HepG2 (cell line): Measurements from ENCODE around the gene SKI. TPM values are rescaled to one million over a fixed set of nuclear protein-coding genes. Genes with fewer than 3 reads are reported as not detected.

Source experiments
- ATAC-seq: fragments of 200-7000 bp; cut with Tn5 transposase; 3 replicates; pipeline ENCODE4 v1.9.1; 2020; ENCODE audit warnings: mild to moderate bottlenecking, moderate library complexity
- BruUV-seq: library from RNA; stranded (reverse); fragments of 400-500 nt; replicated peaks from 2 replicates; lab custom pipeline; 2021; lab: Mats Ljungman, UMichigan
- CTCF ChIA-PET: fragments of 300-600 bp; formaldehyde crosslinking; extraction: SDS; loops from one replicate; lab custom pipeline; 2021; ENCODE audit warnings: low total read pairs, inconsistent platforms, low intra/inter-chr PET ratio; lab: Yijun Ruan, JAX
- POLR2A ChIA-PET: fragments of 350-600 bp; sonication (Branson Sonifier 250); formaldehyde crosslinking; loops from one replicate; lab custom pipeline; 2020; ENCODE audit warnings: antibody characterized with exemption, inconsistent platforms; lab: Yijun Ruan, JAX
- DNase-seq: peaks from one replicate; pipeline ENCODE4 v3.0.0-alpha.2; 2015; ENCODE audit warnings: low spot score
- FAIRE-seq: peaks from 3 replicates; lab custom pipeline; 2011; peaks lifted over from hg19 to GRCh38; lab: Jason Lieb, UNC
- H2AFZ ChIP-seq: one replicate; pipeline ENCODE4 v1.6.1; 2011; ENCODE audit warnings: low read length, inconsistent platforms
- H3K27ac ChIP-seq: fragments of 300-600 bp; 3 replicates; pipeline ENCODE4 v1.8.0; 2011; ENCODE audit warnings: mixed run types, mild to moderate bottlenecking, mixed read lengths, low read length, inconsistent platforms; ENCODE audit not compliant: insufficient read depth; ENCODE audit errors: extremely low read length
- H3K27me3 ChIP-seq, 2 experiments: fragments of 200-600 bp in 1 of 2; 2 replicates in 1 of 2; 3 replicates in 1 of 2; pipeline versions ENCODE4 v1.6.0 to v1.8.0; 2011; ENCODE audit warnings: low read length in 2 of 2, mild to moderate bottlenecking in 2 of 2, moderate library complexity in 2 of 2, inconsistent platforms in 1 of 2; ENCODE audit not compliant: insufficient read depth in 2 of 2, control insufficient read depth in 1 of 2
- H3K36me3 ChIP-seq, 2 experiments: fragments of 200-600 bp in 1 of 2; replicated peaks in 1 of 2; 2 replicates in 1 of 2; 3 replicates in 1 of 2; pipeline versions ENCODE4 v1.5.1 to v1.8.0; 2011; ENCODE audit warnings: low read length in 2 of 2, inconsistent platforms in 1 of 2; ENCODE audit not compliant: insufficient read depth in 2 of 2, control insufficient read depth in 1 of 2
- H3K4me1 ChIP-seq: 2 replicates; pipeline ENCODE4 v1.5.1; 2012; ENCODE audit warnings: low read length, inconsistent platforms; ENCODE audit not compliant: insufficient read depth
- H3K4me2 ChIP-seq: 2 replicates; pipeline ENCODE4 v1.6.0; 2011; ENCODE audit warnings: low read depth, low read length, inconsistent platforms
- H3K4me3 ChIP-seq, 3 experiments: fragments of 200-600 bp in 1 of 3; sonication (generic), shearing (Covaris generic) in 1 of 3; replicated peaks in 1 of 3; 2 replicates each; pipeline ENCODE4 v1.5.1; 2011 to 2016; ENCODE audit warnings: low read length in 3 of 3, inconsistent platforms in 2 of 3, low read depth in 2 of 3, mild to moderate bottlenecking in 2 of 3, control low read depth in 1 of 3, mixed read lengths in 1 of 3; ENCODE audit not compliant: insufficient read depth in 1 of 3
- H3K79me2 ChIP-seq: one replicate; pipeline ENCODE4 v1.6.1; 2011; ENCODE audit warnings: low read length, inconsistent platforms; ENCODE audit not compliant: insufficient read depth
- H3K9ac ChIP-seq: 2 replicates; pipeline ENCODE4 v1.6.0; 2011; ENCODE audit warnings: mild to moderate bottlenecking, low read depth, low read length, inconsistent platforms; ENCODE audit not compliant: insufficient read depth
- H3K9me3 ChIP-seq: 2 replicates; pipeline ENCODE4 v1.5.1; 2012; ENCODE audit warnings: mild to moderate bottlenecking, low read length
- H4K20me1 ChIP-seq: 2 replicates; pipeline ENCODE4 v1.6.0; 2011; ENCODE audit warnings: inconsistent platforms, mild to moderate bottlenecking, low read length, moderate library complexity; ENCODE audit not compliant: insufficient read depth
- CBX2 ChIP-seq, 2 experiments: fragments of 200-600 bp in 1 of 2; sonication (generic); formaldehyde crosslinking in 1 of 2; IDR thresholded peaks; 2 replicates each; pipeline versions ENCODE4 v1.7.0 to v1.8.1; 2018 to 2022; ENCODE audit warnings: low read depth in 2 of 2, low read length in 1 of 2, mild to moderate bottlenecking in 1 of 2, missing genetic modification reagents in 1 of 2
- GABPB1 ChIP-seq: IDR thresholded peaks from 2 replicates; pipeline ENCODE4 v1.6.1; 2016; ENCODE audit warnings: mild to moderate bottlenecking, missing genetic modification reagents, moderate library complexity, missing compliant biosample characterization
- HNRNPLL ChIP-seq: fragments of 200-400 bp; formaldehyde crosslinking; IDR thresholded peaks from 2 replicates; pipeline ENCODE4 v1.6.1; 2017; ENCODE audit warnings: mild to moderate bottlenecking, low read depth, low read length; ENCODE audit not compliant: poor library complexity, severe bottlenecking
- HOXA9 ChIP-seq: sonication (generic); formaldehyde crosslinking; IDR thresholded peaks from 2 replicates; pipeline ENCODE4 v1.8.1; 2022; ENCODE audit warnings: missing genetic modification reagents, mild to moderate bottlenecking, moderate library complexity, borderline replicate concordance
- HOXD1 ChIP-seq: sonication (generic); formaldehyde crosslinking; IDR thresholded peaks from 2 replicates; pipeline ENCODE4 v1.5.0; 2020; ENCODE audit warnings: missing genetic modification reagents
- MZF1 ChIP-seq: sonication (generic); formaldehyde crosslinking; IDR thresholded peaks from 2 replicates; pipeline ENCODE4 v1.8.1; 2023; ENCODE audit warnings: mild to moderate bottlenecking, missing genetic modification reagents, borderline replicate concordance
- NFIB ChIP-seq: sonication (generic); formaldehyde crosslinking; IDR thresholded peaks from 2 replicates; pipeline ENCODE4 v1.9.0; 2021; ENCODE audit warnings: missing genetic modification reagents, mild to moderate bottlenecking, borderline replicate concordance
- SAP130 ChIP-seq: IDR thresholded peaks from 2 replicates; pipeline ENCODE4 v1.6.1; 2016; ENCODE audit warnings: low read depth
- SKI ChIP-seq: fragments of 450-650 bp; IDR thresholded peaks from one replicate; pipeline ENCODE4 v1.6.1; 2018; ENCODE audit warnings: mild to moderate bottlenecking; ENCODE audit not compliant: partially characterized antibody
- SNAI1 ChIP-seq: sonication (generic); formaldehyde crosslinking; IDR thresholded peaks from 2 replicates; pipeline ENCODE4 v1.5.0; 2020; ENCODE audit warnings: mild to moderate bottlenecking, missing genetic modification reagents, borderline replicate concordance
- TEAD3 ChIP-seq: optimal IDR thresholded peaks from 2 replicates; pipeline ENCODE3; 2016; ENCODE audit warnings: borderline replicate concordance
- ZFAT ChIP-seq: sonication (generic); formaldehyde crosslinking; conservative IDR thresholded peaks from 2 replicates; pipeline ENCODE4 v1.8.1; 2023; ENCODE audit warnings: missing genetic modification reagents, inconsistent platforms
- ZFX ChIP-seq: sonication (generic); formaldehyde crosslinking; IDR thresholded peaks from 2 replicates; pipeline ENCODE4 v1.4.0; 2020; ENCODE audit warnings: mild to moderate bottlenecking, low read depth, missing genetic modification reagents, moderate library complexity
- ZNF724P ChIP-seq: sonication (generic); formaldehyde crosslinking; IDR thresholded peaks from 2 replicates; pipeline ENCODE4 v1.8.0; 2022; ENCODE audit warnings: missing genetic modification reagents, borderline replicate concordance
- ZNF790 ChIP-seq: sonication (generic); formaldehyde crosslinking; IDR thresholded peaks from 2 replicates; pipeline ENCODE4 v1.8.0; 2022; ENCODE audit warnings: missing genetic modification reagents, mild to moderate bottlenecking, borderline replicate concordance
- ZSCAN21 ChIP-seq: sonication (generic); formaldehyde crosslinking; IDR thresholded peaks from 2 replicates; pipeline ENCODE4 v1.8.0; 2022; ENCODE audit warnings: mild to moderate bottlenecking, missing genetic modification reagents, moderate library complexity, borderline replicate concordance
- WGBS: methylation state at CpG from one replicate; pipeline ENCODE4 v1.1.6; 2017; ENCODE audit warnings: low lambda C conversion rate; 5-methylcytosine and 5-hydroxymethylcytosine counted together
- in situ Hi-C: cut with HindIII; loops from 2 replicates; pipeline ENCODE4 v1.10.0; 2017; ENCODE audit warnings: low pct_unique_long_range_greater_than_20kb; ENCODE audit not compliant: extremely low pct_ligation_motif_present
- intact Hi-C: fragments of 100-400 bp; cut with micrococcal nuclease; formaldehyde crosslinking; loops from one replicate; pipeline ENCODE4 v1.10.0; 2022; ENCODE audit not compliant: unreplicated experiment
- polyA plus RNA-seq, 8 experiments: library from polyadenylated mRNA; depleted of rRNA in 3 of 8; stranded (reverse) in 7 of 8; unstranded in 1 of 8; fragments of >200 nt; fragmentation: Illumina TruSeq in 4 of 8; extraction: Trizol in 4 of 8; gene quantifications; 2 replicates each; pipeline versions ENCODE4 v1.2.1 to v1.2.3, GENCODE V29; 2011 to 2016; ENCODE audit warnings: low read depth in 4 of 8, missing spikeins in 1 of 8, mixed read lengths in 1 of 8; ENCODE audit not compliant: insufficient read depth in 1 of 8
- total RNA-seq, 5 experiments: library from RNA; depleted of rRNA; stranded (reverse); fragments of >200 nt; fragmentation: Illumina TruSeq; extraction: Trizol; gene quantifications; 2 replicates each; pipeline ENCODE4 v1.2.3, GENCODE V29; 2016; ENCODE audit warnings: low read depth in 1 of 5
- TF ChIP-seq, protein P1 (sequence below): sonication (generic); formaldehyde crosslinking; IDR thresholded peaks from 2 replicates; pipeline ENCODE4 v1.5.1; 2020; ENCODE audit warnings: missing genetic modification reagents, mild to moderate bottlenecking, borderline replicate concordance
- TF ChIP-seq, protein P2 (sequence below): sonication (generic); formaldehyde crosslinking; IDR thresholded peaks from 2 replicates; pipeline ENCODE4 v1.8.1; 2023; ENCODE audit warnings: mild to moderate bottlenecking, missing genetic modification reagents
- TF ChIP-seq, protein P3 (sequence below): sonication (generic); formaldehyde crosslinking; IDR thresholded peaks from 2 replicates; pipeline ENCODE4 v1.8.0; 2022; ENCODE audit warnings: missing genetic modification reagents, mild to moderate bottlenecking, borderline replicate concordance

Gene SKI
- total and polyA plus RNA-seq, 2 of the 13 experiments (the other 11 are each of a cell fraction or from before 2014, with no cell fraction given): 4.7 to 6.9 TPM

DNA sequence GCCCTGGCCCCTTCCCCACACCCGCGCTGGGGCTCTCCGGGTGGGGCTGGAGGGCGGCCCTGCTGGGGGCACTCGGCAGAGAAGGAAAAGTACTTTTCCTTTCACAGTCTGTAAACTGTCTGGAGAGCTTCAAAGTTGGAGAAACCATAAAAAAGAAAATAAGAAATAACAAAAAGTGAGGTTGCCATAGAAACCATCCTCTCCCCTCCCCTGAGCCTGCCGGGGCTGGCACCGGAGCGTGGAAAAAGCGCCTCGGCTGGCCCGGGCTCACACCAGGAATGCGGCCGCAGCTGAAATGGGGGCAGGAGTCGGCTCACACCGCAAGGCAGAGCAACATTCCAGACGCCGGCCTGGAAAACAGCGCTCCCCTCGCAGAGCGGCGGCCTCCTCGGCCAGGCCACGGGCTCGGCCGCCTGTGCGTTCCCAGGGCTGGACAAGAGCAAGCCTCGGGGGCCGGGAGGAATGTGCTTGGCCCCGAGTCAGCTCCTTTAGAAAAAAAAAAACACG is 94.0 kb downstream of the SKI start:
- H2AFZ ChIP-seq: no peak overlapping the region
- WGBS: 16% methylated on average over 17 of the region's 30 CpGs
- BruUV-seq: no TSS peak
- ChIA-PET CTCF (no interaction called here), POLR2A (no interaction called here)
- no peak overlapping the region for H3K9ac ChIP-seq
- in situ Hi-C loops: no loop called here
- H3K79me2 ChIP-seq: no peaks in the 10 kb centered on the region
- H3K4me2 ChIP-seq: peak overlapping the region; percentile 45
- ATAC-seq: peak; percentile 57
- no peaks in the 10 kb centered on the region for H4K20me1 ChIP-seq
- H3K9me3 ChIP-seq: no peaks in the 10 kb centered on the region
- H3K4me1 ChIP-seq: peaks cover 28% of the 10 kb centered on the region
- peaks cover 21 to 78% of the 10 kb centered on the region in 2 experiments for H3K27me3 ChIP-seq
- no peaks in the 10 kb centered on the region for H3K36me3 ChIP-seq
- no peak for FAIRE-seq
- intact Hi-C loops: no loop called here
- H3K4me3 ChIP-seq: peak overlapping the region in 2 of 3 experiments; percentile 5 to 36; a peak in 2 of 6 replicates
- peak; percentile 34 for DNase-seq
- no peak overlapping the region for H3K27ac ChIP-seq
- TF ChIP-seq, protein P1, sequence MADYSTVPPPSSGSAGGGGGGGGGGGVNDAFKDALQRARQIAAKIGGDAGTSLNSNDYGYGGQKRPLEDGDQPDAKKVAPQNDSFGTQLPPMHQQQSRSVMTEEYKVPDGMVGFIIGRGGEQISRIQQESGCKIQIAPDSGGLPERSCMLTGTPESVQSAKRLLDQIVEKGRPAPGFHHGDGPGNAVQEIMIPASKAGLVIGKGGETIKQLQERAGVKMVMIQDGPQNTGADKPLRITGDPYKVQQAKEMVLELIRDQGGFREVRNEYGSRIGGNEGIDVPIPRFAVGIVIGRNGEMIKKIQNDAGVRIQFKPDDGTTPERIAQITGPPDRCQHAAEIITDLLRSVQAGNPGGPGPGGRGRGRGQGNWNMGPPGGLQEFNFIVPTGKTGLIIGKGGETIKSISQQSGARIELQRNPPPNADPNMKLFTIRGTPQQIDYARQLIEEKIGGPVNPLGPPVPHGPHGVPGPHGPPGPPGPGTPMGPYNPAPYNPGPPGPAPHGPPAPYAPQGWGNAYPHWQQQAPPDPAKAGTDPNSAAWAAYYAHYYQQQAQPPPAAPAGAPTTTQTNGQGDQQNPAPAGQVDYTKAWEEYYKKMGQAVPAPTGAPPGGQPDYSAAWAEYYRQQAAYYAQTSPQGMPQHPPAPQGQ (CRISPR knock-in tag): no peak
- TF ChIP-seq ZNF790 (CRISPR knock-in tag) (no peak), ZFX (CRISPR knock-in tag) (peak; percentile 46), ZFAT (no peak), HNRNPLL (peak; percentile 42), GABPB1 (peak; percentile 12; the same call in 1 of the 2 replicates), SAP130 (CRISPR knock-in tag) (peak; percentile 9; the same call in 1 of the 2 replicates), MZF1 (CRISPR knock-in tag) (no peak), HOXD1 (CRISPR knock-in tag) (no peak), SKI (peak; percentile 15), HOXA9 (CRISPR knock-in tag) (no peak), SNAI1 (CRISPR knock-in tag) (no peak), NFIB (CRISPR knock-in tag) (no peak), CBX2 (IDR thresholded peaks at IDR 0.05; ENCODE audit: low read depth, low read length) (peak; percentile 74; the same call in 1 of the 2 replicates), CBX2 (CRISPR knock-in tag; IDR thresholded peaks at IDR 0.05; ENCODE audit: low read depth) (no peak), TEAD3 (CRISPR knock-in tag) (peak; percentile 65), ZNF724P (CRISPR knock-in tag) (no peak), ZSCAN21 (CRISPR knock-in tag) (no peak)
- TF ChIP-seq, protein P2, sequence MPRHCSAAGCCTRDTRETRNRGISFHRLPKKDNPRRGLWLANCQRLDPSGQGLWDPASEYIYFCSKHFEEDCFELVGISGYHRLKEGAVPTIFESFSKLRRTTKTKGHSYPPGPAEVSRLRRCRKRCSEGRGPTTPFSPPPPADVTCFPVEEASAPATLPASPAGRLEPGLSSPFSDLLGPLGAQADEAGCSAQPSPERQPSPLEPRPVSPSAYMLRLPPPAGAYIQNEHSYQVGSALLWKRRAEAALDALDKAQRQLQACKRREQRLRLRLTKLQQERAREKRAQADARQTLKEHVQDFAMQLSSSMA (CRISPR knock-in tag): no peak
- TF ChIP-seq, protein P3, sequence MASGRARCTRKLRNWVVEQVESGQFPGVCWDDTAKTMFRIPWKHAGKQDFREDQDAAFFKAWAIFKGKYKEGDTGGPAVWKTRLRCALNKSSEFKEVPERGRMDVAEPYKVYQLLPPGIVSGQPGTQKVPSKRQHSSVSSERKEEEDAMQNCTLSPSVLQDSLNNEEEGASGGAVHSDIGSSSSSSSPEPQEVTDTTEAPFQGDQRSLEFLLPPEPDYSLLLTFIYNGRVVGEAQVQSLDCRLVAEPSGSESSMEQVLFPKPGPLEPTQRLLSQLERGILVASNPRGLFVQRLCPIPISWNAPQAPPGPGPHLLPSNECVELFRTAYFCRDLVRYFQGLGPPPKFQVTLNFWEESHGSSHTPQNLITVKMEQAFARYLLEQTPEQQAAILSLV (CRISPR knock-in tag): no peak
